Glutamatergic neuron (in vitro differentiated cells): ENCODE data around the gene HEMK1. TPM values are rescaled to one million over a fixed set of nuclear protein-coding genes. Genes with fewer than 3 reads are reported as not detected.

ENCODE experiments used
- DNase-seq: peaks from one replicate; pipeline ENCODE4 v3.0.0; 2022
- H3K27ac Mint-ChIP-seq: one replicate; pipeline ENCODE4 v1.8.0; 2020; ENCODE audit warnings: mild to moderate bottlenecking, mixed read lengths, inconsistent platforms; ENCODE audit not compliant: unreplicated experiment
- H3K27me3 Mint-ChIP-seq: one replicate; pipeline ENCODE4 v1.8.0; 2020; ENCODE audit warnings: mild to moderate bottlenecking, moderate library complexity, mixed read lengths, inconsistent platforms; ENCODE audit not compliant: unreplicated experiment
- H3K36me3 Mint-ChIP-seq: one replicate; pipeline ENCODE4 v1.8.0; 2020; ENCODE audit warnings: mild to moderate bottlenecking, mixed read lengths, inconsistent platforms; ENCODE audit not compliant: unreplicated experiment
- H3K4me1 Mint-ChIP-seq: one replicate; pipeline ENCODE4 v1.8.0; 2020; ENCODE audit warnings: mild to moderate bottlenecking, low read depth, mixed read lengths, inconsistent platforms; ENCODE audit not compliant: unreplicated experiment
- H3K4me3 Mint-ChIP-seq: one replicate; pipeline ENCODE4 v1.8.0; 2020; ENCODE audit warnings: mild to moderate bottlenecking, mixed read lengths, inconsistent platforms; ENCODE audit not compliant: unreplicated experiment
- H3K9me3 Mint-ChIP-seq: one replicate; pipeline ENCODE4 v1.8.0; 2020; ENCODE audit warnings: mild to moderate bottlenecking, moderate library complexity, mixed read lengths, inconsistent platforms; ENCODE audit not compliant: unreplicated experiment
- total RNA-seq: library from RNA; stranded (reverse); fragmentation: NEBNext Ultra II Directional; extraction: Animal tissue kit (Norgen Biotek cat#: 25700); gene quantifications from one replicate; pipeline ENCODE4 v1.2.1, GENCODE V29; 2021; ENCODE audit not compliant: unreplicated experiment
- TF ChIP-seq, protein P1 (sequence below): fragments of 200-600 bp; sonication (generic); IDR thresholded peaks from one replicate; pipeline ENCODE4 v1.5.0; 2021; ENCODE audit not compliant: partially characterized antibody, unreplicated experiment

Gene HEMK1
- total RNA-seq, 1 donor from 2014 or later: 21.1 TPM

DNA sequence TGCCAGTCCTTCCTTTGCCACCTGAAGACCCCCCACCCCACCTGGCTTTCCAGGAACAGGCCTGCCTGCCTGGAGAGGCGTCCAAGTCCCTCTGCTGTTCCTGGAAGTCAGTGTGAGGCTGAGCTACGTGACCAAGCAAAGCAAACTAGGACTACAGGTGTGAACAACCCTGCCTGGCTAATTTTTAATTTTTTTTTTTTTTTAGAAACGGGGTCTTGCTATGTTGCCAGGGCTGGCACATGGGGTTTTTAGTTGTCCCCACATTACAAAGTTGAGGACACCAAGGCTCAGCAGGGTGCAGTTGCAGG lies 17.4 kb downstream of the HEMK1 start:
- TF ChIP-seq, protein P1, sequence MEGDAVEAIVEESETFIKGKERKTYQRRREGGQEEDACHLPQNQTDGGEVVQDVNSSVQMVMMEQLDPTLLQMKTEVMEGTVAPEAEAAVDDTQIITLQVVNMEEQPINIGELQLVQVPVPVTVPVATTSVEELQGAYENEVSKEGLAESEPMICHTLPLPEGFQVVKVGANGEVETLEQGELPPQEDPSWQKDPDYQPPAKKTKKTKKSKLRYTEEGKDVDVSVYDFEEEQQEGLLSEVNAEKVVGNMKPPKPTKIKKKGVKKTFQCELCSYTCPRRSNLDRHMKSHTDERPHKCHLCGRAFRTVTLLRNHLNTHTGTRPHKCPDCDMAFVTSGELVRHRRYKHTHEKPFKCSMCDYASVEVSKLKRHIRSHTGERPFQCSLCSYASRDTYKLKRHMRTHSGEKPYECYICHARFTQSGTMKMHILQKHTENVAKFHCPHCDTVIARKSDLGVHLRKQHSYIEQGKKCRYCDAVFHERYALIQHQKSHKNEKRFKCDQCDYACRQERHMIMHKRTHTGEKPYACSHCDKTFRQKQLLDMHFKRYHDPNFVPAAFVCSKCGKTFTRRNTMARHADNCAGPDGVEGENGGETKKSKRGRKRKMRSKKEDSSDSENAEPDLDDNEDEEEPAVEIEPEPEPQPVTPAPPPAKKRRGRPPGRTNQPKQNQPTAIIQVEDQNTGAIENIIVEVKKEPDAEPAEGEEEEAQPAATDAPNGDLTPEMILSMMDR: no peak
- H3K4me3 Mint-ChIP-seq: no peak overlapping the region
- no peak overlapping the region for H3K27ac Mint-ChIP-seq
- H3K9me3 Mint-ChIP-seq: peaks cover 1% of the 10 kb centered on the region
- DNase-seq: no peak
- no peaks in the 10 kb centered on the region for H3K36me3 Mint-ChIP-seq
- H3K4me1 Mint-ChIP-seq: peaks cover 4% of the 10 kb centered on the region
- H3K27me3 Mint-ChIP-seq: no peaks in the 10 kb centered on the region

DNA sequence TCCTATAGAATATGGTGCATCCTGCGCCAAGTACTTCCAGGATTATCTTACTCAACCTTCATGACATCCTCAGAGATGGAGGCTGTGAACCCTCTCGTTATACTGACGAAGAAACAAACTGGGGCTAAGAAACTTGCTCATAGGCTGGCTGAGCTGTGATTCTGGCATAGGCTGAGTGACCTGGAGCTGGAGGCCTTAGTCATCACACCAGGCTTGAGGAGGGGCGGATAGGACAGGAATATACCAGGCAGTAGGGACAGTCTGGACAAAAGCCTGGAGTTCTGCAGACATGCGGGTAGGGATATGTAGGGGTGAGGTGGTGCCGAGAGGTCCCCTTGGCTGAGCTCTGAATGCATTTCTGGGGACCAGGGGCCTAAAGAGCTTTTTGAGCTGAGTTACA lies 18.1 kb downstream of the HEMK1 start:
- H3K4me1 Mint-ChIP-seq: peaks cover 5% of the 10 kb centered on the region
- no peaks in the 10 kb centered on the region for H3K36me3 Mint-ChIP-seq
- no peaks in the 10 kb centered on the region for H3K27me3 Mint-ChIP-seq
- no peak overlapping the region for H3K27ac Mint-ChIP-seq
- H3K9me3 Mint-ChIP-seq: peaks cover 1% of the 10 kb centered on the region
- TF ChIP-seq, protein P1: no peak
- H3K4me3 Mint-ChIP-seq: no peak overlapping the region
- no peak for DNase-seq

DNA sequence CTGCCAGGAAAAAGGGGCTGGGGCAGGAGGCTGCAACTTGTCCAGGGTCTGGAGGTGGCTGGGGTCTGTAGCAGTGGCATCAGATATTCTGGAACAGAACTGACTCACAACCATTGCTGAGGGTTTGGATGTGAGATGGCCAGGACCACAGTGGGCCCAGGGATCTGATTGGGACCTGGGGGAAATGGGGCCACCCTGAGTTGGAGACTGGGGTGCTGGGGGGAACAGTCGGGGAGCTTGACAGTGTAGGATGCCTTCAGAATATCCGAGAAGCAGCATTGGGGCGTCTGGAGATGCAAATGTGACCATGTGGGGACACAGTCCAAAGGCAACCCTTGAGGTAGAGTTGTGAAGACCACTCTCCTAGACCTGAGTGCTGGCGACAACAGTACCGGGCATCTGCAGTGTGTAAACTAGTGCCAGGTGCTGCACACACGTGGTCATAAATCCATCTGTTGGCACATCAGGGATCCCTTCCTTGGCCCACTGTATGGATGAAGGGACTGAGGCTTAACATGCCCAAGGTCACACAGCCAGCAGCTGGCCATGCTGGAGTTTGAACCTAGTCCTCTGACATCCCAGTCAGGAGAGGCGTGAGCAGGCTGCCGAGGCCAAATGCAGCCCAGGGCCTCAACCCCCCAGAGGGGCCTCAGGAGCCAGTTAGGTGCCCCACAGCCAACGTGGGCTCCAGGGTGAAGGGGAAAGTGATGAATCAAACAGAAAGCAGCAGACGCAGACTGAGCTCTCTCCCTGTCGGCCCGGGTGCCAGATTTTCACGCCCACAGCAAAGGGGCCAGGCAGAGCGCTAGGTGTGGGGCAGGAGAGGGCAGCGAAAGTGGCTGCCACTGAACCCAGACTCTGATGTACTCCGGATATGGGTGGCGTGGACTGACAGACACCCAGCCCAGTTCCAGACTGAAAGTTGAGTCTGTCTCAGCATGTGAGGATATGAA lies 18.8 kb downstream of the HEMK1 start:
- Mint-ChIP-seq H3K4me3 (no peak overlapping the region), H3K36me3 (no peaks in the 10 kb centered on the region), H3K27me3 (no peaks in the 10 kb centered on the region), H3K4me1 (peaks cover 6% of the 10 kb centered on the region), H3K9me3 (peaks cover 1% of the 10 kb centered on the region), H3K27ac (no peak overlapping the region)
- DNase-seq: no peak
- TF ChIP-seq, protein P1: no peak

DNA sequence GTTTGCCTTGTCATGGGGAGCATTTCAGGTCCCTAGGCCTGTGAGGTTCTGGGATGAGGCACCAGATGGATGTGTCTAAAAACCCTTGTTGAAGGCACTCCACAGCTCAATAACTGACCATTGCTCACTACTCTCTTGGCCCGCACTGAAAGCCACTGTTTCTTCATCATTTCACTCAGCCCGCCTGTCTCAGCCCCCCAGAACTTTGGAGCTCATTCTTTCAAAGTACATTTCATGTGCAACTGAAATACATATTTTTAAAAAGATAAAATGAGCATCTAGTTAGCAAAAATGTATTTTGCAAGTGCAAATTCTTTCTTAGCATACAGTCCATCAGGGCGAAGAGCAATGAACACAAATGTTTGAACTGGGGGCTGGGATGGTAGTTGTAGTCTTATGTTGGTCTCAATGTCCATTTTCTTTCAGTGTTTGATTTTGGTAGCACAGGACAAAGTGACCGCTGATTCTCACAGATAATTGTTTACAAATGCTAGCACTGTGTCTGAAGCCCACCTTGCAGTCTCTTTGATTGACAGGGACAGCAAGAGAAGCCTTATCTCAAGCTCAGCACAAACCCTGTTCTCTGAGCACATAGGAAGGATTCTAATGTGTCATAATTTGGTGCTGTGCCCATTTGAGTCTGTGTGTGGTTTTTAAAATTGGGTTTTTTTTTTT lies 19.6 kb downstream of the HEMK1 start:
- DNase-seq: no peak
- Mint-ChIP-seq H3K27ac (no peak overlapping the region), H3K9me3 (peaks cover 3% of the 10 kb centered on the region), H3K36me3 (no peaks in the 10 kb centered on the region), H3K4me1 (peaks cover 6% of the 10 kb centered on the region), H3K4me3 (no peak overlapping the region), H3K27me3 (peaks cover 3% of the 10 kb centered on the region)
- TF ChIP-seq, protein P1: no peak
